B cell (primary cell): ENCODE data around the gene MPEG1. TPM values are rescaled to one million over a fixed set of nuclear protein-coding genes. Genes with fewer than 3 reads are reported as not detected.

Experiments
- ATAC-seq: fragments of 200-7000 bp; cut with Tn5 transposase; one replicate; pipeline ENCODE4 v1.10.0; 2021; ENCODE audit warnings: low read depth, mild to moderate bottlenecking, moderate number of reproducible peaks, moderate library complexity
- CTCF ChIA-PET: fragments of 350-600 bp; sonication (Branson Sonifier 250); formaldehyde crosslinking; loops from one replicate; lab custom pipeline; 2021; ENCODE audit warnings: antibody characterized with exemption, inconsistent platforms; lab: Charles Lee
- POLR2A ChIA-PET: fragments of 350-600 bp; sonication (Branson Sonifier 250); formaldehyde crosslinking; loops from one replicate; lab custom pipeline; 2021; ENCODE audit warnings: antibody characterized with exemption; lab: Charles Lee
- DNase-seq: peaks from one replicate; pipeline ENCODE4 v3.0.0; 2013
- H2AFZ ChIP-seq: 2 replicates; pipeline ENCODE4 v1.6.1; 2012; ENCODE audit warnings: mild to moderate bottlenecking, low read depth, low read length; ENCODE audit not compliant: insufficient read depth, poor library complexity, severe bottlenecking
- H3K27ac ChIP-seq, 2 donors: 1 replicate in 1 of 2; 2 replicates in 1 of 2; pipeline ENCODE4 v1.5.1; 2012 to 2013; ENCODE audit warnings: low read length in 2 of 2, mild to moderate bottlenecking in 2 of 2, moderate library complexity in 1 of 2
- H3K27me3 ChIP-seq, 4 experiments: fragments of 200-600 bp in 1 of 4; sonication (generic) in 1 of 4; replicated peaks in 1 of 4; 1 replicate in 2 of 4; 2 replicates in 2 of 4; pipeline versions ENCODE4 v1.6.1 to v1.7.0; 2013 to 2016; ENCODE audit warnings: low read length in 3 of 4, mild to moderate bottlenecking in 2 of 4, mixed read lengths in 1 of 4, moderate library complexity in 1 of 4; ENCODE audit not compliant: insufficient read depth in 4 of 4, control insufficient read depth in 3 of 4; ENCODE audit errors: control extremely low read depth in 1 of 4
- H3K36me3 ChIP-seq, 2 experiments: replicated peaks in 1 of 2; 1 replicate in 1 of 2; 2 replicates in 1 of 2; pipeline versions ENCODE4 v1.6.1 to v1.7.1; 2013; ENCODE audit warnings: low read length in 1 of 2; ENCODE audit not compliant: insufficient read depth in 2 of 2, control insufficient read depth in 1 of 2; ENCODE audit errors: control extremely low read depth in 1 of 2, extremely low read depth in 1 of 2
- H3K4me1 ChIP-seq, 2 donors: fragments of 200-600 bp in 1 of 2; sonication (generic) in 1 of 2; 1 replicate in 1 of 2; 2 replicates in 1 of 2; pipeline versions ENCODE4 v1.5.1 to v1.6.1; 2013 to 2017; ENCODE audit warnings: low read length in 2 of 2; ENCODE audit not compliant: control insufficient read depth in 2 of 2, insufficient read depth in 2 of 2
- H3K4me2 ChIP-seq: replicated peaks from 2 replicates; pipeline ENCODE3; 2012; ENCODE audit warnings: mild to moderate bottlenecking, low read depth, low read length; ENCODE audit not compliant: poor library complexity, severe bottlenecking
- H3K4me3 ChIP-seq, 5 experiments: fragments of 200-600 bp in 1 of 5; sonication (generic) in 1 of 5; 1 replicate in 3 of 5; 2 replicates in 2 of 5; pipeline versions ENCODE4 v1.5.1 to v1.7.0; 2011 to 2016; ENCODE audit warnings: low read length in 4 of 5, mild to moderate bottlenecking in 4 of 5, low read depth in 2 of 5, control low read depth in 1 of 5, moderate library complexity in 1 of 5; ENCODE audit not compliant: insufficient read depth in 1 of 5; ENCODE audit errors: control extremely low read depth in 1 of 5, extremely low read depth in 1 of 5
- H3K79me2 ChIP-seq: fragments of 200-600 bp; sonication (generic); one replicate; pipeline ENCODE4 v1.6.0; 2016; ENCODE audit warnings: low read length; ENCODE audit not compliant: control insufficient read depth, insufficient read depth
- H3K9ac ChIP-seq: fragments of 200-600 bp; sonication (generic); 2 replicates; pipeline ENCODE4 v1.6.1; 2017; ENCODE audit warnings: mild to moderate bottlenecking, low read length, moderate library complexity
- H3K9me3 ChIP-seq, 3 donors: one replicate each; pipeline versions ENCODE4 v1.6.1 to v1.7.1; 2013; ENCODE audit warnings: low read length in 2 of 3; ENCODE audit not compliant: control insufficient read depth in 2 of 3, insufficient read depth in 1 of 3; ENCODE audit errors: control extremely low read depth in 1 of 3
- H4K20me1 ChIP-seq: 2 replicates; pipeline ENCODE4 v1.6.0; 2012; ENCODE audit warnings: mild to moderate bottlenecking, low read length; ENCODE audit not compliant: insufficient read depth, control insufficient read depth, poor library complexity, severe bottlenecking
- H3K27ac Mint-ChIP-seq: one replicate; pipeline ENCODE4 v1.8.0; 2021; ENCODE audit warnings: mixed read lengths
- H3K27me3 Mint-ChIP-seq: one replicate; pipeline ENCODE4 v1.8.0; 2021; ENCODE audit warnings: mixed read lengths
- H3K4me1 Mint-ChIP-seq: one replicate; pipeline ENCODE4 v1.8.0; 2021; ENCODE audit warnings: mixed read lengths
- H3K4me3 Mint-ChIP-seq: one replicate; pipeline ENCODE4 v1.8.0; 2021; ENCODE audit warnings: mixed read lengths
- H3K9me3 Mint-ChIP-seq: one replicate; pipeline ENCODE4 v1.8.0; 2022; ENCODE audit warnings: mixed read lengths; ENCODE audit not compliant: insufficient read depth
- EZH2 ChIP-seq: IDR thresholded peaks from 2 replicates; pipeline ENCODE4 v1.6.1; 2012; ENCODE audit warnings: borderline replicate concordance, low read depth, mild to moderate bottlenecking, moderate library complexity, low read length; ENCODE audit not compliant: insufficient read depth, poor library complexity, severe bottlenecking
- WGBS: methylation state at CpG from one replicate; pipeline ENCODE4 v1.1.5; 2013; ENCODE audit warnings: missing lambda C conversion rate; ENCODE audit not compliant: insufficient coverage; 5-methylcytosine and 5-hydroxymethylcytosine counted together
- intact Hi-C: fragments of 100-400 bp; cut with micrococcal nuclease; formaldehyde crosslinking; loops from one replicate; pipeline ENCODE4 v1.10.0; 2022
- polyA plus RNA-seq: library from polyadenylated mRNA; depleted of rRNA; stranded (reverse); fragments of >200 nt; gene quantifications from 2 replicates; pipeline ENCODE4 v1.2.3, GENCODE V29; 2012
- small RNA-seq: library from RNA; depleted of rRNA; stranded (forward); fragments of <200 nt; gene quantifications from one replicate; pipeline ENCODE3, GENCODE V24; 2012; ENCODE audit warnings: low replicate concordance, low read depth; ENCODE audit not compliant: insufficient read length
- total RNA-seq, 2 donors: library from RNA; stranded (reverse); fragments of 120-200 nt in 1 of 2; gene quantifications; 1 replicate in 1 of 2; 2 replicates in 1 of 2; pipeline versions ENCODE4 v1.2.3 to v1.2.4, GENCODE V29; 2013 to 2022
- TF ChIP-seq, protein P1 (sequence below): fragments of 200-600 bp; IDR thresholded peaks from one replicate; pipeline ENCODE4 v1.8.0; 2022; ENCODE audit warnings: antibody characterized with exemption, mild to moderate bottlenecking

MPEG1 gene
- total and polyA plus RNA-seq, 2 donors (not counting 1 experiment from before 2014, with no cell fraction given), result 27.7 to 151 TPM

DNA sequence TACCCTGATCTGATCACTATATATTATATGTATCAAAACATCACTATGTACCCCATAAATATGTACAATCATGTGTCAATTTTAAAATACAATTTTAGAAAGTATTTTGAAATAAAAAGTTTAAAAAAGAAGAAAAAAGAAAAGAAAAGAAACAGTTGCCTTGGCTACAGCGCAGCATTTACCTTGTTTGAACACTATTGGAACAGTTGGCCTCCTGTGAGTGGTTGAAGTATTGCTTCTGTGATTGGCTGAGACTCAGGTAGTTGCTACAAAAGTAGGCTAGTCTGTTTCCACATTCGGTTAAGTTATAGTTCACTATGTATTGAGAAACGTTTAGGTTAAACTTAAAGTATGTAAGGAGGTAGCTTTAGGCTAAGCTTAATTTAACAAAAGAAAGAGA, 48.7 kb downstream of the MPEG1 start:
- H3K27ac ChIP-seq, result no peak overlapping the region
- H3K4me1 ChIP-seq, result no peaks in the 10 kb centered on the region
- ChIA-PET CTCF (interaction anchor here (0.6 to 1.3 kb wide), 5 partner anchors 22 to 987 kb away, joined by 3 to 4 read pairs (median 3); no protein-coding TSS in a partner anchor), POLR2A (interaction anchor here (0.7 kb wide), 1 partner anchor 87 kb away, joined by 3 read pairs; no protein-coding TSS in a partner anchor)
- Mint-ChIP-seq H3K4me1 (no peaks in the 10 kb centered on the region), H3K27me3 (no peaks in the 10 kb centered on the region), H3K27ac (no peak overlapping the region), H3K4me3 (no peak overlapping the region), H3K9me3 (no peaks in the 10 kb centered on the region)
- no peaks in the 10 kb centered on the region for H3K36me3 ChIP-seq
- H3K79me2 ChIP-seq, result peaks cover 3% of the 10 kb centered on the region
- no peak overlapping the region for H3K4me3 ChIP-seq
- H3K9ac ChIP-seq, result no peak overlapping the region
- H2AFZ ChIP-seq, result no peak overlapping the region
- H3K27me3 ChIP-seq, result no peaks in the 10 kb centered on the region
- intact Hi-C loops, result no loop called here
- H3K4me2 ChIP-seq, result no peak overlapping the region
- TF ChIP-seq EZH2, result no peak
- TF ChIP-seq, protein P1, sequence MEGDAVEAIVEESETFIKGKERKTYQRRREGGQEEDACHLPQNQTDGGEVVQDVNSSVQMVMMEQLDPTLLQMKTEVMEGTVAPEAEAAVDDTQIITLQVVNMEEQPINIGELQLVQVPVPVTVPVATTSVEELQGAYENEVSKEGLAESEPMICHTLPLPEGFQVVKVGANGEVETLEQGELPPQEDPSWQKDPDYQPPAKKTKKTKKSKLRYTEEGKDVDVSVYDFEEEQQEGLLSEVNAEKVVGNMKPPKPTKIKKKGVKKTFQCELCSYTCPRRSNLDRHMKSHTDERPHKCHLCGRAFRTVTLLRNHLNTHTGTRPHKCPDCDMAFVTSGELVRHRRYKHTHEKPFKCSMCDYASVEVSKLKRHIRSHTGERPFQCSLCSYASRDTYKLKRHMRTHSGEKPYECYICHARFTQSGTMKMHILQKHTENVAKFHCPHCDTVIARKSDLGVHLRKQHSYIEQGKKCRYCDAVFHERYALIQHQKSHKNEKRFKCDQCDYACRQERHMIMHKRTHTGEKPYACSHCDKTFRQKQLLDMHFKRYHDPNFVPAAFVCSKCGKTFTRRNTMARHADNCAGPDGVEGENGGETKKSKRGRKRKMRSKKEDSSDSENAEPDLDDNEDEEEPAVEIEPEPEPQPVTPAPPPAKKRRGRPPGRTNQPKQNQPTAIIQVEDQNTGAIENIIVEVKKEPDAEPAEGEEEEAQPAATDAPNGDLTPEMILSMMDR, result no peak
- WGBS, result 100% methylated on average over 1 of the region's 3 CpGs
- no peak for DNase-seq
- ATAC-seq, result no peak
- no peaks in the 10 kb centered on the region for H4K20me1 ChIP-seq
- H3K9me3 ChIP-seq, result no peaks in the 10 kb centered on the region

Small RNA genes lying within 50 kb of the gene (small RNA-seq; reads per million reads assigned to genes)
- gene RN7SL42P, result not detected

Other genes with a start within 250 kb of the MPEG1 start
- not detected in 2 replicates for gene GLYATL1B, start 126.6 kb downstream of the MPEG1 start, total RNA-seq
- not detected in 2 replicates for gene GLYATL1B, start 126.6 kb downstream of the MPEG1 start, polyA plus RNA-seq
- 148 and 155 TPM in 2 replicates for gene FAM111B, start 105.7 kb downstream of the MPEG1 start, total RNA-seq
- 2.5 and 3.6 TPM in 2 replicates for gene FAM111B, start 105.7 kb downstream of the MPEG1 start, polyA plus RNA-seq
- 120 and 126 TPM in 2 replicates for gene FAM111A, start 70.1 kb downstream of the MPEG1 start, total RNA-seq
- 57.0 and 61.9 TPM in 2 replicates for gene FAM111A, start 70.1 kb downstream of the MPEG1 start, polyA plus RNA-seq
- gene DTX4, start 40.8 kb downstream of the MPEG1 start, total RNA-seq, result 41.0 and 43.3 TPM in 2 replicates
- gene DTX4, start 40.8 kb downstream of the MPEG1 start, polyA plus RNA-seq, result 10.7 and 11.7 TPM in 2 replicates
- 0.12 TPM in 1 of 2 replicates, not detected in the other for gene OR5AN1, start 146.0 kb upstream of the MPEG1 start, total RNA-seq
- 0.17 TPM in 1 of 2 replicates, not detected in the other for gene OR5AN1, start 146.0 kb upstream of the MPEG1 start, polyA plus RNA-seq
- not detected in 2 replicates for gene OR5A2, start 213.5 kb upstream of the MPEG1 start, total RNA-seq
- gene OR5A2, start 213.5 kb upstream of the MPEG1 start, polyA plus RNA-seq, result not detected in 2 replicates
- gene OR5A1, start 223.5 kb upstream of the MPEG1 start, total RNA-seq, result not detected in 2 replicates
- not detected in 2 replicates for gene OR5A1, start 223.5 kb upstream of the MPEG1 start, polyA plus RNA-seq
- not detected in 2 replicates for gene OR4D6, start 244.0 kb upstream of the MPEG1 start, total RNA-seq
- not detected in 2 replicates for gene OR4D6, start 244.0 kb upstream of the MPEG1 start, polyA plus RNA-seq